Suppressor macrophage treated with lipopolysaccharide for 1 hour (primary cell): Measurements from ENCODE around the gene B9D2.
"Not testable (repeated sequence)": the region's sequence is repeated elsewhere in the genome, so short reads cannot be mapped to it uniquely, and the experiment has no call there.

Experiments used
- DNase-seq, 3 donors: peaks; one replicate each; pipeline ENCODE4 v3.0.0-alpha.2; 2020 to 2022

The B9D2 gene

GRCh38 chr19:41386442-41386841 is 22.5 kb upstream of the B9D2 start:
- DNase-seq = no peak

GRCh38 chr19:41384351-41384750 is 20.4 kb upstream of the B9D2 start:
- DNase-seq = no peak

DNA sequence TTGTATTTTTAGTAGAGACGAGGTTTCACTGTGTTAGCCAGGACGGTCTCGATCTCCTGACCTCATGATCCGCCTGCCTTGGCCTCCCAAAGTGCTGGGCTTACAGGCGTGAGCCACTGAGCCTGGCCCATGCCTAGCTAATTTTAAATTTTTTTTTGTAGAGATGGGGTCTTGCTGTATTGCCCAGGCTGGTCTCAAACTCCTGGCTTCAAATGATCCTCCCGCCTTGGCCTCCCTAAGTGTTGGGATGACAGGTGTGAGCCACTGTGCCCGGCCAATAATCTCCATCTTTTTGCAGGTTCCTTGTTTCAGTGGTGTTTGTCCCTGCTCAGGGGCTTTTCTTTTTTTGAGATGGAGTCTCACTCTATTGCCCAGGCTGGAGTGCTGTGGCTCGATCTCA is 17.6 kb upstream of the B9D2 start:
- not testable (repeated sequence) for DNase-seq

DNA sequence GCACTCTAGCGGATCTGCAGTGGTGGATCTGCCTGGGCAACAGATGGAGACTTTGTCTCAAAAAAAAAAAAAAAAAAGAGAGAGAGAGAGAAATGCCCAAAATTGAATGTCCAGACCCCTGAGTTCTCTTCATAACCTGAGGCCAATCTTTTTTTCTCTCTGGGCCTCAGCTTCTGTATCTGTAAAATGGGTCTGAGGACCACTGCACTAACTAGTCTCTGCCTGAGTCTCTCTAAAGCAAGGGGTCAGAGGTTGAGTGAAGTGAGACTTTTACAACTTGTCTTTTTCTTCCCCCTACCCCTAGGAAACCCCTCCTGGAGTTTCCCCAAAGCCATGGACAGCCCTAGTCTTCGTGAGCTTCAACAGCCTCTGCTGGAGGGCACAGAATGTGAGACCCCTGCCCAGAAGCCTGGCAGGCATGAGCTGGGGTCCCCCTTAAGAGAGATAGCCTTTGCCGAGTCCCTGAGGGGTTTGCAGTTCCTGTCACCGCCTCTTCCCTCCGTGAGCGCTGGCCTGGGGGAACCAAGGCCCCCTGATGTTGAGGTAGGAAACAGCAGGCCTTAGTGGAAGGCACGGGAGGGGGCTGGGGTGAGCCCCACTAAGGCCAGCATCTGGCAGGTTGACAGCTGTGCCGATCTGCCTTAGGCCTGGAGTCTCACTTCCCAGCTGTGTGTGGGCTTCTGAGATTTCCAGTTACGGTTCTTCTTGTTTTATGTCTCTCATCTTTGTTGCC is 14.2 kb upstream of the B9D2 start:
- peak; percentile 28 to 51 (median 33) for DNase-seq

DNA sequence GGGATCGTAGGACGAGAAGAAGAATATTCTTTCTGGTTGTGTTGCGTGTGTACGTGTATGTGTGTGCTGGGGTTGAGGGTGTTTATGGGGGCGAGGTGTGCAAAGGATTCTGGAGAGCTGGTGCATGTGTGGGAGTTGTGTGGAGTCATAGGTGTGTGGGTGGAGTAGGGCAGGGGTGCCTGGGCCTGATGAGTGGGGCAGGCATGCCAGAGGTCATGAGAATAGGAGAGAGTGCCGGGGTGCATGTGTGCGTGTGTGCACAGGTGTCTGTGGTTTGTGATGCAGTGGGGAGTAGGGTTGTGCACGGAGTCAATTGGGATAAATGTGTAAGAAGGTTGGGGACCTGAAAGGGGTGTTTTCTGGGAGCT is 13.0 kb upstream of the B9D2 start:
- peak; percentile 59 to 68 (median 68) for DNase-seq

- DNase-seq = peak; percentile 48 to 64 (median 59)
Measured at GRCh38 chr19:41376241-41376997, 12.5 kb upstream of the B9D2 start, which contains the start of gene TMEM91. TMEM91 (plus strand) TSS chr19:41376533; CDS start chr19:41378310, 1,777 bp downstream.

GRCh38 chr19:41373993-41374392 is 10.0 kb upstream of the B9D2 start:
- DNase-seq = no peak

DNA sequence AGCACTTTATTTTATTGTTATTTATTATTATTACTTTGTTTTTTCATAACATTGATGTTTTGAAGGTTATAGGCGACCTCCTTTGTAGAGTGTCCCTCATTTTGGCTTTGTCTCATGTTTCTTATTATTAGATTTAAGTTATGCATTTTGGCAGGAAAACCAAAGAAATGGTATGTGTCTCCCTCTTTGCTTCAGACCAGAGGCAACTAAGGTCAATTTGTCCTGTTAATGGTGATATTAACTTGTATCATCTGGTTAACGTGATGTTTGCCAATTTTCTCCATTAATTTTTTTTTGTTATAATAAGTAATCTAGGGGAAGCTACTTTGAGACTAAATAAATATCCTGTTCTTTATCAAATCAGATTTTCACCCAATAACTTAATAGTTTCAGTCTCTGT is 8.6 kb upstream of the B9D2 start:
- no peak for DNase-seq

- DNase-seq = no peak
Measured at GRCh38 chr19:41371541-41371940, 7.6 kb upstream of the B9D2 start.

DNA sequence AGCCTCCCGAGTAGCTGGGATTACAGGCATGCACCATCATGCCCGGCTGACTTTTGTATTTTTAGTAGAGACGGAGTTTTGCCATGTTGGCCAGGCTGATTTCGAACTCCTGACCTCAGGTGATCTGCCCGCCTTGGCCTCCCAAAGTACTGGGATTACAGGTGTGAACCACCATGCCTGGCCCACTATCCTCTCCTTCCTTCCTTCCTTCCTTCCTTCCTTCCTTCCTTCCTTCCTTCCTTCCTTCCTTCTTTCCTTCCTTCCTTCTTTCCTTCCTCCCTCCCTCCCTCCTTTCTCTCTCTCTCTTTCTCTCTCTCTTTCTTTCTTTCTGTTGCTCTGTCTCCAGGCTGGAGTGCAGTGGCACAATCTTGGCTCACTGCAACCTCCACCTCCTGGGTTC is 7.2 kb upstream of the B9D2 start:
- DNase-seq = not testable (repeated sequence)

- peak in 2 of 3 donors; percentile 17 to 18 for DNase-seq
Measured at GRCh38 chr19:41369769-41370168, 5.8 kb upstream of the B9D2 start.

- peak; percentile 72 to 84 (median 82) for DNase-seq
Measured at GRCh38 chr19:41367848-41368301, 3.9 kb upstream of the B9D2 start.

DNA sequence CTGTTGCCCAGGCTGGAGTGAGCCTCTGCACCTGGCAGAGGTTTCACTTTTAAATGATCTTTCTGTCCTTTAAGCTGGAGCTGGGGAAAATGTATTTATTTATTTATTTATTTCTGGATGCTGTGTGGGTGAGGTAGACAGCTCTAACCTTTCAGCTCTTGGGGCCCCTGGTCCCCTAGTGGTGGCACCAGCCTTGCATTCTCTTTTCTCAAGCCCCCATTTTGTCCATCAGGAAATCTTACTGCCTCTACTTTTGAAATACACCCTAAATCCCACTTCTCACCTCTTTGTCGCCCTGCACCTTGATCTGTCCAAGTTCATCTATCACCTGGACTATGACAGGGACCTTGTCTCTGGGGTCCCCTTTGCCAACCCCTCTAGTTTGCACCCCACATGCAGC is 2.1 kb upstream of the B9D2 start:
- no peak for DNase-seq

- DNase-seq = peak; percentile 70 to 80 (median 79)
Measured at GRCh38 chr19:41364524-41365391, 809 bp upstream of the B9D2 start.

DNA sequence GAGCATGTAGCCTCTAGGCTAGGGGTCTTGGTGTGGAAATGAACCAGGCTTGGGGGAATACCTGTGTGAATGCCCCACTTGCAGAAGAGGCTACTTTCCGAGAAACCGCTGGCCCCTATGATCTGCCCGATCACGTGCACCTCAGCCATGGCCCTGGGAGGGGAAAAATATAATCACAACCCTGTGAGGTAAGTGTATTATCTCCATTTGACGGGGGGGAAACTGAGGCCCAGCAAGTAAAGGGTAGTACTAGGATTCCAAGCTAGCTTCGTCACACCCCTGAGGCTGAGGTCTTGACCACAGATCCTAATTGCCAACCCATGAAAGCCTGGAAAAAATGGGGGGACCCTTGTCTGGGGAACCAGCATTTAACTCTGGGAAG is 587 bp downstream of the B9D2 start:
- no peak for DNase-seq

GRCh38 chr19:41362143-41362847 is 1.7 kb downstream of the B9D2 start:
- DNase-seq = no peak

- no peak for DNase-seq
Measured at GRCh38 chr19:41359741-41360140, 4.2 kb downstream of the B9D2 start.

DNA sequence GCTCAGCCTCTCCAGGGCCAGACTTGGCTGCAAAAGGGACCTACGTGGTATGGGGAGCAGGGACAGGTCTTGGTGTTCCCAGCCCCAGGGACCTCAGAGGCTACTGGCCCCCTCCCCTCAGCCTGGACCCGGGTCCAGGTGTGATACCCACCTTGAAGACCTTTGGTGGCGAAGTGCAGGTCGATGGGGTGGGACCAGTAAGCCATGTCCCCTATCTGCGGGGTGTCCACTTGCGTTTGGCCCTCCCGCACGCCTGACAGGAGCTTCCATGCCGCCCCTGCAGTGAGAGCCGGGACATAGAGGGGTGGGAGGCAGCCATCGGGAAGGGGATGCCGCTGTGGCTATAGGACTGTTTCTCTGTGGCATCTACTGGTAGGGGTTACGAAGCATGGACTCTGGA is 6.2 kb downstream of the B9D2 start:
- DNase-seq = no peak

- DNase-seq = peak in 2 of 3 donors; percentile 48 to 61
Measured at GRCh38 chr19:41356984-41357739, 6.8 kb downstream of the B9D2 start.

GRCh38 chr19:41355802-41356201 is 8.1 kb downstream of the B9D2 start:
- no peak for DNase-seq

DNA sequence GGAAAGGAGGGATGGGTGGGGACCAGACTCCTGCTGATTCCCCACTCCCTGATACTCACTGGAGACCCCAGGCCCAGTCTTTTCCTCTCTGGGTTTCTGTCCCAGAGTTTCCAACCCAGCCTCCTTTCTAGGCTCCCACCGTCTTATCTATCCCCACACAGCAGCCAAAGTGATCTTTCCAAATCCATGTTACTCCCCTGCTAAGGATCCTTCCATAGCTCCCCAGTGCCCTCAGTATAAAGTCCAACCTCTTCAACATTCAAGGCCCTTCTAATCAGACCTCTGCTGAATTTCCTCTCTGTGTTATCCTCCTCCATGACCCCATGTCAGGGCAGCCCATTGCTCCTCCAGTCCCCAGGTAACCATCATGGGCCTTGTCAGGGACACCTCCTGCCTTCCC is 8.9 kb downstream of the B9D2 start:
- no peak for DNase-seq
